ENCODE data around the gene MAP6.
"Not testable (repeated sequence)": the region's sequence is repeated elsewhere in the genome, so short reads cannot be mapped to it uniquely, and the experiment has no call there.

Gene MAP6

DNA sequence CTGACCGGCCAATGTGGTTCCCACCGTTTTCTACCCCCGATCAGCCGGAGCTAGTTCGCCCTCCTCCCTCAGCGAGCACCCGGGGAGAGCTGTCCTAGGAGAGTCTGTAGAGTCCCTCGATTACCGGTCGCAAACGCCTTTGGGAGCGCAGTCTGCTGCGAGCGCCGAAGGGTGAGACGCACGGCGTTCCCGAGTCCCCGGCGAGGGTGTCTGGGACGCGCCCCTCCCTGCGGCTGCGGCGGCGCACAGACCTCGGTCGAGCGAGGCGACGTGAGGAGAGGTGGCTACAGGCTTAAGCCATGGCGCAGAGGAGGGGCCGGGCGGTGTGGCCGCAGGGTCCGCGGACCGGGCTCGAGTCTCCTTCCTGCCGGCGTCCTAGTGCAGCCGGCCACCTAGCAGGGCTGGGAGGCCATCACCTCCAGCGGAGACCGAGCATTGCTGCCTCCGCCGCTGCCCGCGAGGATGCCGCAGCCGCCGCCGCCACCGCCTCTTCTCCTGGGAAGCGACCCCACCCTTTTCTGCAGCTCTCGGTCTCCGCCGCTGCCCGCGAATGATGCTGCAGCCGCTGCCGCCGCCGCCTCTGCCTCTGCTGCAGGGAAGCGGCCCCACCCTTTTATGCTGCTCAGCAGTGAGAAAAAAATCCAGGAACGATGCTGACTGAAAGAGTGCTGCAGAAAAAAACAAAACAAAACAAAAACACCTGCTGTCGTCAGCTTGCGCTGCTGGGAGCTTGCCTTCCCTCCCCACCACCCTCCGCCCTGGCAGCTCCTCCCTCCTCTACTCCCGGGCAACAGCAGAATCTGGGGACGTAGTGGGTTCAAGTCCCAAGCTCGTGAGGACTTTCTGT, at the start of gene MAP6:
Gene MAP6 (minus strand): TSS at position 588 of the 847 bp plus-strand sequence. CDS start 669 bp downstream, outside the sequence.
- no peak for DNase-seq

DNA sequence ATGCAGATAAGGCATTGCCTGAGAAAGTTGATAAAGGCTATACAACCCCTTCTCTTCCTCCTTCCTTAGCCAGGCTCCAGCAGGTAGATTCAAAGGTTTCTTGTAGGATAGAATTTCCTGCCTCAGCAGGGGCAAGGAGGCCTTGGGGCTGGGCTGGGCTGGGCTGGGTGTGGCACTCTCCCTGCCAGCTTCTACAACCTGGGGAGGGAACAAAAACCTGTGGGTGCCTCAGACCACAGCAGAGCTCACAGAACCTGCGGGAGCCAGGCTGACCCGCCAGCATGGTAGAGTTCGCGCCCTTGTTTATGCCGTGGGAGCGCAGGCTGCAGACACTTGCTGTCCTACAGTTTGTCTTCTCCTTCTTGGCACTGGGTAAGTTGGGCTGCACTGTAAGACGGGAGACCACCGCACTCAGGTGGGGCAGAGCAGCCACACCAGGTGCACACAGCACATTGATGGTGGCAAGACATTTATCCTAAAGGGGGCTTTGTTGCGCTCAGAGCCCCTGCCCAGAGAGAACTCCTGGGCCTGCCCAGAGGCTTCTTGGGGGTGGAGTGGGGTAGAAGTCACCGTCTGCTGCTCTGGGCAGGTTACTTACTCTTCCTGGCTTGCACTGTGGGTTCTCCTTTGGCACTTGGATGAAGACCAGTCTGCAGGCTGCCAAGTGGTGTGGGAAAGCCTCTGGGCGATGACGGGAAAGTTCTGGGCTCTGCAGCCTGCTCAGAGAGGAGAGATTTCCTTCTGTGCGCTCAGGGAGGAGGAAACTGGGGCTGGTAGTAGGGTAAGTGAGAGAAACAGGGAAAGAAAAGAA, 49.0 kb upstream of the MAP6 start, which contains the start of gene MOGAT2:
Gene MOGAT2 (plus strand): TSS at position 231 of the 811 bp plus-strand sequence. CDS start 51 bp downstream, at position 282.
- no peak for DNase-seq

DNA sequence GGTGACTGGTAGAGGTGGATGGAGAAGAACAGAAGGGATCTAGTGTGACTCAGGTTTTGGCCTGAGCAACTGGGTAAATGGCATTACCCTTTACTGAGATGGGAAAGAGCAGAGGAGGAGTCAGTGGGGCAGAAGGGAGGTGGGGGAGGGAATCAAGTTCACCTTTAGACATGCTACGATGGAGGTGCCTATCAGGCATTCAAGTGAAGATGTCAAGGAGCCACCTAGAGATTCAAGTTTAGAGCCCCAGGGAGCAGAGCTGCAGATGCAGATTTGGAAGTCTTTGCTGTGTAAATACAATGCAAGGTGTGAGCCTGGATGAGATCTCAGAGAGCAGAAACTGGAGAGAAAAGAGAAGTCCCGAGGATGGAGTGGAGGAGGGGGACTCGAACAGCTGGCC, 47.8 kb upstream of the MAP6 start:
- no peak for DNase-seq

DNA sequence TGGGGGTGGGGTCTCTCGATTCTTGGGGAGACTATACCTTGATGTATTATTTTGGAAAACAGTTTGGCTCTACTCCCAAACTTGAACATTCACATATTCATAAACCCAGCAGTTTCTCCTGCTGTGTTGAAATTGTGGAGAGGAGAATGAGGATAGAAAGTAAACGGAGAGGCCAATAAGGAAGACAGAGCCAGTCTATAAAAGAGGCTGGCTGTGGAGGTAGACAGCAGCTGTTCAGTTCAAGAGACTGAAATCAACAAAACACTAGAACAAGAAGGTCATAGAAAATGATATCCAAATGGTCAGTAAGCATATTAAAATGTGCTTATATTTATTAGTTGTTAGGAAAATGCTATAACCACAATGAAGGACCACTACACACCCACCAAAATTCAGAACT, 46.9 kb upstream of the MAP6 start:
- no peak for DNase-seq

DNA sequence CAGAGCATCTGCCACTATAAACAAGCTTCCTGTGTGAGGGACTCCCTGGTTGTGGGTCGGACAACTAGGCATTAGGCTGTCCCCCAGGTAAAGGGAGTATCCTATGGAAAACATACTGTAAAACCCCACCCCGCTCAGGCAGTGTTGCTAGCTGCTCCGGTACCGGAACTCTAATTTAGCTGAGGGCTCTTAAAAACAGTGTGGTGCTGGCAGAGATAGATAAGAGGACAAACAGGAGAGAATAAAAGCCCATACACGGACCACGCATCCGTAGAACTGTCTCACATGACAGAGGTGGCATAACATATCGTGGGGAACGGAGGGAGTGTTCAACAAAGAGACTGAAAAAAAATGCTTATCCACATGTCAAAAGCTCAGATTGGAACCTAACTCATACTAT, 45.4 kb upstream of the MAP6 start:
- DNase-seq: no peak

DNA sequence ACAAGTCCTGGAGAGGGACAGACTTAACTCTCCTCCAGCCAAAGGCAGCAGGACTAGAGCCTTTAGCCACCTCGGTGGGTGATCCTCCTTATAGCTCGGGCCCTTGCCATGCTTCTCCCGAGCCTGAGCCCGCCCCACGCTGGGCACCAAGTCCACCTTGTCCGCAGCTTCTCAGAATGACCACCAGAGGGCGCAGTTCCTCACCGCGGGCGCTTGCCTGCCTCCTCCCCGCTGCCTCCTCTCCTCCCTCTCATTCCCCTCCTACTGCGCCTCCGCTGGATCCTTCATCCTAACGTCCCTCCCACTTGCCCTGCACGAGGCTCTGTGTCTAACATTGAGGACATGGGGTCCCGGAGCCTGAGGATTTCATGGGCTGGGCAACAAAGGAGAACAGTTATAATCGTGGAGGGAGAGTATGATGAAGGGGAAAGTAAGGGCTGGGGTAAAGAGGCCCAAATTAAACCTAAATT, 37.5 kb upstream of the MAP6 start:
- DNase-seq: peak; percentile 29 to 51

DNA sequence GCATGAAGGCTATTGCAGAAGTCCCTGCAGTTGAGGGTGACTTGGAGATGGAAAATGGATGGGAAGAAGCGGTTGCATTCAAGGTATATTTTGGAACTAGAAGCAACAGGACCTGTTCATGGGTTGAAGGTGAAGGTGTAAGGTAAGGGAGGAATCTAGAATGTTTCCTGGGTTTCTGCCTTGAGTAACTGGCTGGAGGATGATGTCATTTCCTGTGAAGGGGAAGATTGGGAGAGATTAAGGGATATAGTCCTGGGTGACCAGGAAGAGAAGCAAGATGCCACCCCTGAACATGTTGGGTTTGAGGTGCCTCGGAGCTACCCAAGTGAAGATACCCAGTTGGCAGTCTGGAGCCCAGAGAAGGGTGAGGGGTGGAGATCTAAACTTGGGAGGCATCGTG, 36.7 kb upstream of the MAP6 start:
- DNase-seq: no peak

DNA sequence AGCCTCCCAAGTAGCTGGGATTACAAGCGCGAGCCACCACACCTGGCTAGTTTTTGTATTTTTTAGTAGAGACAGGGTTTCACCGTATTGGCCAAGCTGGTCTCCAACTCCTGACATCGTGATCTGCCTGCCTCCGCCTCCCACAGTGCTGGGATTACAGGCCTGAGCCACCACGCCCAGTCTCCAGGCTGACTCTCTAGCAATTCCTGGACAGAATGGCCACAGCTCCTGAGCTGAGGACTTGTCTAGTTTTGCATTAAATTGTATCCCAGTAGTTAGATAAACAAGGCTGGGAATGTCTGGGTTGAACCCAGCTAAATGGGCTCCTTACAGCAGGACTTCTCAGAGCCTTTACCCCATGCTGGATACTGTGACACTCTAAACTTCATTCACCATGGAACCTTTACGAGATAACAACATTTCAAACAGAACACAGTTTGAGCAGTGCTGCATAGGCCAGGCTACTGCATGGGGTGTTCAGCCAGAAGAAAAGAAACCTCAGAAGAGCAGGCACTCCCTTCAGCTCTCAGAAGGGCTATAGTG, 34.9 kb upstream of the MAP6 start:
- no peak for DNase-seq

DNA sequence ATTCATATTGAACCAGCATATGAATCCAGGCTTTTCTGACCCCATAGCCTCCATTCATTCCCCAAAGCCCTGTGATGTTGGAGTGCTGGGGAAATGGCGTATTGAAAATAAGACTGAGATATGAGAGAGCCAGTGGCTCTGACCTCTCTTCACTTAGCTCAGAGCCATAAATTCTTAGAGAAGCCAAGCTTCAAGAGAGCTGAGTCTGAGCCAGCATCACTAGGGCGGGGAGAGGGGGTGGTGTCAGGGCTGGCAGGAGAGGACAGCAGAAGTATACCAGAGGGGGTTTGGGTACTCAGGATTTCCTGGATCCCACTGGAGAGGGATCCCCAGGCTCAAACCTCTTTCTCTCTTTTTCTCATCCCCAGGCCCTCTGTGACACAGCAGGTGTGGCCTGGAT, 32.1 kb upstream of the MAP6 start:
- DNase-seq: no peak

DNA sequence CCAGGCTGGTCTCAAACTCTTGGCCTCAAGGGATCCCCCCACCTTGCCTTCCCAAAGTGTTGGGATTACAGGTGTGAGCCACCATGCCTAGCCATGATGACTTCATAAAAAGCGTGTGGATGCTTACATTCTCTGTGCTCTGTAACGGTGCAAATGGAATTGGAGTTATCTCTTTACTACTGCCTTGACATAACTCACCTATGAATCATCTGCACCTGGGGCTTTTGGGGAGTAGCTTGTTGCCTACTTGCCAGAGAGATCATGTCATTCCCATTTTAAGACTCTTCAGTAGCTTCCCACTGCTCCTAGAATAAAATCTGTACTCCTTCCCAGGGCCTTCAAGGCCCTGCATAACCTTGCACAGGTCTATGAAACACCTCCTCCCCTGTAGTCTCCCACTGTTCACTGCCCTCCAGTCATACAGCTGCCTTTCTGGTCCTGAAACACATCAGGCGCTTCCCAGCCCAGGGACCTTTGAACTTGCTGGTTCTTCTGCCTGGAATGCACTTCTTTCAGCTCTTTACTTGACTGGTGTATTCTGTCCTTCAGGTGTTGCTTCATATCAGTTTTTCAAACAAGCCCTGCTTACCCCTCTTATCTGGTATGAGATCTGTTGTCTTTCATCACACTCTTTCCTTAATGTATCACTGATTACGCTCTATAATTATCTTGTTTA, 29.2 kb upstream of the MAP6 start:
- no peak for DNase-seq

DNA sequence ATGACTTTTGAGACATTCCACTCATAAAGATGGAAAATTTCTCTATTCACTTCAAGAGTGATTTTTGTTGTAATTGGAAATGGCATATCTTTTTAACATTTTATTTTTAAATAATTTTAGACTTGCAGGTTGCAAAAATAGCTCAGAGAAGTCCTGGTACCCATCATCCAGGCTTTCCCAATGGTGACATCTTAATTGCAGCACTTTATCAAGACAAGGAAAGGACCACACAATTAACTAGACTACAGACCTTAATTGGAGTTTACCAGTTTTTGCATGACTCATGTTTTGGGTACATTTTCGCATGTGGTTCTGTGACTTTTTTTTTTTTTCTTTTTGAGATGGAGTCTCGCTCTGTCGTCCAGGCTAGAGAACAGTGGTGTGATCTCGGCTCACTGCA, 23.0 kb upstream of the MAP6 start:
- no peak for DNase-seq

DNA sequence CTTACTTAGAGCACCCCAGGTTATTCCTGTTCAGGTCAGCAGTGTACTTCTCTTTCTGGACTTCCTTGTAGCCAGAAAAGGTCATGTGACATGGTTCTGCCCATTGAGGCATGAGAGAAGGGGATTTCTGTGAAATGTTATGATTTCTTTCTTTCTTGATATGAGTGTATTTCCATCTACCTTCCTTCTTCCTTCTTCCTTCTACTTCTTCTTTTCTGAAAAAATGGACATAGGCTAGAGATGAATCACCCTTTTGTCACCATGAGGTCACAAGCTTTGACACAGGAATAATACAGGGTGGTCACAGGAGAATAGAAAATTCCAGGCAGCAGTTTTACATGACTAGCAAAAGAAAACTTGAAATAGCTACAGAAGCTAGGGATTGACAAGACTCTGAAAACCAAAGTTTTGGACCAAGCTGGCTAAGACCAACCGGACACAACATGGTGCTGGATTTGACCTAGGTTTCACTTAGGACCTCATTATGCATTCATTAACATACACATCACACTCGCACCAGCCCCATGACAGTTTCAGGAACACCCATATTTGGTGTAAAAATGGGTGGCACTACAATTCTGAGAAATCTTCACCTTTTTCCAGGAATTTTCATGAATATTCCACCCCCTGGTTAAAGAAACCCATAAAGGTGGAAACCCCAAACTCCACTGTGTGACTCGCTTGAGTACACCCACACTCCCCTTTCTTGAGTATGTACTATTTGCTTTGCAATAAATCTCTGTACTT, 21.2 kb upstream of the MAP6 start:
- no peak for DNase-seq

DNA sequence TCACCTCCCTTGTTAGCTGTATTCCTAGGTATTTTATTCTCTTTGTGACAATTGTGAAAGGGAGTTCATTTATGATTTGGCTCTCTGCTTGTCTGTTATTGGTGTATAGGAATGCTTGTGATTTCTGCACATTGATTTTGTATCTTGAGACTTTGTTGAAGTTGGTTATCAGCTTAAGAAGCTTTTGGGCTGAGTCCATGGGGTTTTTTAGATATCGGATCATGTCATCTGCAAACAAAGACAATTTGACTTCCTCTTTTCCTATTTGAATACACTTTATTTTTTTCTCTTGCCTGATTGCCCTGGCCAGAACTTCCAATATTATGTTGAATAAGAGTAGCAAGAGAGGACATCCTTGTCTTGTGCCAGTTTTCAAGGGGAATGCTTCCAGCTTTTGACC, 15.0 kb upstream of the MAP6 start:
- DNase-seq: not testable (repeated sequence)

DNA sequence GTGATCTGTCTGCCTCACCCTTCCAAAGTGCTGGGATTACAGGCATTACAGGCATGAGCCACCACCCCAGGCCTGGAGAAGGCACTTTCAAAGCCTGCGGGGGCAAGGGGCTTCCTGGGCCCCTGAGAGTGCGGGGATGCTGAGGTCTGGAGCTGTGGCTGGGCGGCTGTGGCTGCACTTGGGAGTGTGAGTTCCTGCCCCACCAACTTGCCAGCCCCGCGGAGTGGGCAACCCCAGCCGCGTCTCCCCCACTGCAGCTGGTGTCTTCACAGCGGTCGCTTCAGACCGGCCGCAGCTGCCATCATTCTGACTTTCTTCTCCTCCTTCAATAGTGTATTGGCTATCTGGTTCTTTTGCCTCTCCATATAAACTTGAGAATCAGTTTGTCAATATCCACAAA, 10.7 kb upstream of the MAP6 start:
- DNase-seq: no peak

DNA sequence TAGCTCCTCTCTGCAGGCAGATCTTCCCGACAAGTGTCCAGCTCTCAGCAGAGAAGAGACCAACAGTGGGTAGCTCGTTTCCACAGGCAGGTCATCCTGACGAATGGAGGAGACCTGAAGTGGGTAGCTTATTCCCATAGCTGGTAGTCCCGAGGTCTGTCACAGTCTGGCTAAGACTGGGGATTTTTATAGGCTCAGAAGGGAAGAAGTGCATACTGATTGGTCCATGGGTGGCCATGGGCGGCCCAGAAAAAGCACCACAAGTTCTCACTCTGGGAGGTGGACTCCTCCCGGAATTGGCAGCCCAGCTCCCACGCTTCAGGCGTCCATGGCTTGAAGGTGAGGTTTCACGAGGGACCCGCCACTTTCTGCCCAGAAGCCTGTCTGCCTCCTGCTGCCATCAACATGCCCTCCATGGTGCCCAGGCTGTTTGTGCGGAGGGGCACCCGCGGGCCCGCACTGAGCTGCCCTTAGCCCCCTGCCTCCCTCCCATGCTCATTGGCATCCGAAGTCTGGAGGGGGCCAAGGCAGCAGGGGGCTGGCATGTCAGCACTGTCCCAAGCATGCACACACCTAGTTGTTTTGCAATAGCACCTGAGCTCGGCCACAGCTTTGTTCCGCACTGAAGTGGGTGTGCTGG, 9.9 kb upstream of the MAP6 start:
- DNase-seq: no peak

DNA sequence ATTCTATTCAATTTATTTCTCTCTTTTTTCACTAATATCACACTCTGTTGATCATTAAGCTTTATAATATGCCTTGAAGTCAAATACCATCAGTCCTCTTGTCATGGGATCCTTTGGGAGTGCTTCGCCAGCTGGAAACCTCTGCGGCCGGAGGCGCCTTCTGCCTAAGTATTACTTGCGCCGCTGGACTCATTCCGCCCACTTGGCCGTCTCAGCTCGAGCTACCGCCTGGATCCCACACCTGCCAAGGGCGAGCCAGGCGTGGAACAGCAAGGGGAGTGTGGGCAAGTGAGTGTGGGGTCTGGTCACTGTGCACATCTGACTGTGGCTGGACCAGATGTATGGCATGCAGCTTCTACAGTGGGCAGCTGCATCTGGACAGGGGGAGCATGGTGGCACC, 9.1 kb upstream of the MAP6 start:
- no peak for DNase-seq

DNA sequence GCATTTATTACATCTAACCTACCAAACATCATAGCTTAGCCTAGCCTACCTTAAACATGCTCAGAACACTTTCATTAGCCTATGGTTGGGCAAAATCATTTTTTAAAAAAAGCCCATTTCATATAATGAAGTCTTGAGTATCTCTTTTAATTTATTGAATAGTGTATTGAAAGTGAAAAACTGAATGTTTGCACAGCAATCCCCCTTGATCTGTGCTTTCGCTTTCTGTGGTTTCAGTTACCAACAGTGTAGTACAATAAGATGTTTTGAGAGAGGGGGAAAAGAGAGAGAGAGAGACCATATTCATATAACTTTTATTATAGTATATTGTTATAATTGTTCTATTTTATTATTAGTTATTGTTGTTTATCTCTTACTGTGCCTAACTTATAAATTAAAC, 8.4 kb upstream of the MAP6 start:
- no peak for DNase-seq

DNA sequence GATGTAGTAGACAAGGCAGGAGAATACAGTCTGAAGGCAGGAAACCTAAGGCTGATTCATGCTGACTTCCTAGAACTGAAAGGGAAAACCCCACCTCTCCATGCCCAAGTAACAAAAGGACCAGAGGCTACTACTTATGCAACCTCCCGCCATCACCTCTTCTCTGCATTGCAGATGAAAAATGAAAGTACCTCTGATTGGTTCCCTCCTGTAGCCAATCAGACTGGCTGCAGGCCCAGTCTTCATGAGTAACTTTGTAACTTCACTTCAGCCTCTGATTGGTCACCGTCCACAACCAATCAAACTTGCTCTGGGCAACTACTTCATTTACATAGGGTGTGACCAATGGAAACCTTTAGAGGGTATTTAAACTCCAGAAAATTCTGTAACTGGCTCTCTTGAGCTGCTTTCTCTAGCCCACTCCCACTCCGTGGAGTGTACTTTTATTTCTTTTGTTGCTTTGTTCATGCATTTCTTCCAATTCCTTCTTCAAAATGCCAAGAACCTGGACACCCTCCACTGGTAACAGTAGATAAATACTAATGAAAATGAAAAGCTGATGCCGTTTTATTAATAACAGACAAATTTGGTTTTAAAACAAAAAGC, 5.2 kb upstream of the MAP6 start:
- no peak for DNase-seq

DNA sequence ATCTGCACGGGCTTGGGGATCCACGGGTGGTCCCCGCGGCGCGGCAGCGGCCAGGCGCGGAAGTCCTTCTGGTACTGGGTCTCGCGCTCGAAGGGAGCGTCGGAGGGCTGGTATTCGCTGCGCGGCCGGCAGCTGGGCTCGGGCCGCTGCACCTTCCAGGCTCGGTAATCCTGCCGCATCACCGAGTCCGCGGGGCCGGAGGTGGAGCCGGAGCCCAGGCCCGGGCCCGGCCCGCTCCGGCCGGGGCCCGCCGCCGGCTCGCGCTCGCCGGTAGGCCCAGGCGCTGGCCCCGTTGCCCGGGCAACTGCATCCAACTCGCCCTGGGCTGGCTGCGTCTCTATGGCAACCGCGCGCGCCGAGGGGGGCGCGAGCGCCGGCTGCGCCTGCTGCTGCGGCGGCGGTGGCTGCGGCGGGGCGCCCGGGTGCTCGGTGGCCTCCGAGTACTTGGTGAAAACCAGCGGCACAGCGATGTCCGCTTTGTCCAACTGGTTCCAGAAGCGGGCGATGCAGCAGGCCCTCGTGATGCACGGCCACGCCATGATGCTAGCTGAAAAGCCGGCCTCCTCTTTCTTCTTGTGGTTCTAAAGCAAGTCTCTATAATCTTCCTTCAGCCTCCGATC, 897 bp downstream of the MAP6 start:
- no peak for DNase-seq

DNA sequence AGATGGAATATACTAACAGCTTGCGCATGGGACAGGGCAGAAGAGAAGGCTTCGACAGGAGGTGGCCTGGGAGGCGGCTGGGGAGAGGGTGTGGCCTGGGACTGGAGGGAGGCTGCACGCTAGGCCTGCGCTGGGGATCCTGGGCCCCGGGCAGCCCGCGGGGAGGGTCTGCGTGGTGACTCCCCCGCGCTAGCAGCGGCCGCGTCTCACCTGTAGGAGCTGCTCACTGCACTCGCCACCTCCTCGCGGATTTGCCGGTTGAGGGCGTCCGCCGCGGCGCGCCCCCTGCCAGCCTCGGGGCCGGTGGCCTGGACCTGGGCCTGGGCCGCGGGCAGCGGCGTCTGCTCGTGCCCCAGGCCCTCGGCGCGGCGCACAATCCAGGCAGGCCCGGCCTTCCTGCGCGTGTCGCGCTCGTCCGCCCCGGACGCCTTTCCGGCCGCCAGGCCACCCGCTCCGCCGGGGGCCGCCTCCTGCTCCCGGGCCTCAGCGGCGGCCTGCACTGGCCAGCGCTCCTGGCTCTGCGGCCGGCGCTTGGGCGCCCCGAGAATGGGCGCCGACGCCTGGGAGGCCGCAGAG, 1.5 kb downstream of the MAP6 start:
- no peak for DNase-seq

DNA sequence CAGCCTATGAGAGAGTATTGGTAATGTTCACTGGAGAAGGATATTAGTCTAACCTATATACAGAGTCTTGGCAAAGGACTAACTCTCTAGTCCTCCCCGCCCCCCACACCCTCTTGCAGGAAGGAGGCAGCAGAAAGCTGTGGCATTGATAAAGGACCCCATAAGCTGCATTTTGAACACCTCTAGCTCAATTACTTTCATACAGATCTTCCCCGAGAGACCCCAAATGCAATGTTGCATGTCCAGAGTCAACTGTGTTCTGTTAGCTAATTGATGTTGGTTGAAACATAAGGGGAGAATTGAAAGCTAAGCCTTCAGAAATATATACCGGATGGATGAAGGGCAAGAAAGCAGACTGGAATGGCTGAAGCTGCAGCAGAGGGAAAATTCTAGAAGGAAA, 2.8 kb downstream of the MAP6 start:
- no peak for DNase-seq

Measured in activated CD4-positive, alpha-beta T cell treated with anti-CD3 and anti-CD28 coated beads, Interleukin-2, amount 50 U/mL, for 4 hours (primary cell).